ENCODE measurements around the gene FOXP4. TPM values are rescaled to one million over a fixed set of nuclear protein-coding genes. Genes with fewer than 3 reads are reported as not detected.

The FOXP4 gene
- total RNA-seq, 1 experiment from 2014 or later = 32.3 TPM

GRCh38 chr6:41545247-41545702 lies 906 bp upstream of the FOXP4 start:
- ChIA-PET POLR2A (no interaction called here), CTCF (no interaction called here), RAD21 (ENCODE audit: low non-redundant PET in 1 of 2, low total read pairs in 2 of 2, uncharacterized antibody in 2 of 2, unreplicated experiment in 2 of 2) (interaction anchor here in 1 of 2 experiments (0.6 kb wide), 1 partner anchor 79 kb away, joined by 3 read pairs; no protein-coding TSS in a partner anchor)
- Histone ChIP-seq H3K9me2 (ENCODE audit: insufficient read depth) (no peaks in the 10 kb centered on the region), H2AFZ (ENCODE audit: low read depth, low read length, poor library complexity, severe bottlenecking) (no peak overlapping the region), H3K27ac (ENCODE audit: low read depth, low read length) (peak overlapping the region; percentile 77), H3K4me1 (ENCODE audit: control insufficient read depth in 1 of 2, insufficient read depth in 2 of 2, low read length in 2 of 2) (peaks cover 0 to 17% of the 10 kb centered on the region in 2 experiments; a peak in 2 of 4 replicates), H3K9me3 (ENCODE audit: control insufficient read depth in 1 of 2, insufficient read depth in 1 of 2, low read depth in 1 of 2, low read length in 2 of 2) (no peaks in the 10 kb centered on the region), H4K20me1 (ENCODE audit: insufficient read depth) (no peaks in the 10 kb centered on the region), H3K27me3 (ENCODE audit: insufficient read depth, low read length) (no peaks in the 10 kb centered on the region), H3K4me2 (ENCODE audit: low read length) (peak overlapping the region; percentile 83), H3K36me3 (ENCODE audit: control insufficient read depth in 1 of 2, insufficient read depth in 2 of 2, low read length in 2 of 2) (0 out of 4 replicates have a peak, but pooled peaks cover 3% of the 10 kb centered on the region in 2 experiments), H3K79me2 (ENCODE audit: insufficient read depth, low read length) (peaks cover 53% of the 10 kb centered on the region), H3K9ac (ENCODE audit: low read length) (peak overlapping the region; percentile 92), H3K4me3 (replicated peaks in 1 of 2; ENCODE audit: low read depth in 1 of 2, low read length in 2 of 2) (peak overlapping the region; percentile 82 to 93)
- peak; percentile 1; the same call in 1 of the 2 replicates for ATAC-seq
- no TSS peak for BruUV-seq (replicated peaks)
- TF ChIP-seq POLR2A (IDR thresholded peaks at IDR 0.05; ENCODE audit: borderline replicate concordance, extremely low read depth, insufficient read depth, insufficient read length) (no peak), SP1 (IDR thresholded peaks at IDR 0.05; ENCODE audit: low read depth) (no peak), TCF7L2 (IDR thresholded peaks at IDR 0.05; ENCODE audit: borderline replicate concordance, extremely low read depth, insufficient read depth, insufficient read length) (no peak), YY1 (IDR thresholded peaks at IDR 0.05; ENCODE audit: extremely low read depth, insufficient replicate concordance, low read depth, low read length) (no peak), SRF (IDR thresholded peaks at IDR 0.05; ENCODE audit: low read depth) (no peak), SIN3A (IDR thresholded peaks at IDR 0.05; ENCODE audit: low read depth) (no peak), JUND (IDR thresholded peaks at IDR 0.05) (no peak), FOSL1 (IDR thresholded peaks at IDR 0.05; ENCODE audit: low read depth) (no peak), RAD21 (IDR thresholded peaks at IDR 0.05; ENCODE audit: low read depth) (no peak), EZH2 (IDR thresholded peaks at IDR 0.05) (no peak)
- TF ChIP-seq, protein P1, sequence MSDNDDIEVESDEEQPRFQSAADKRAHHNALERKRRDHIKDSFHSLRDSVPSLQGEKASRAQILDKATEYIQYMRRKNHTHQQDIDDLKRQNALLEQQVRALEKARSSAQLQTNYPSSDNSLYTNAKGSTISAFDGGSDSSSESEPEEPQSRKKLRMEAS (IDR thresholded peaks at IDR 0.05) = no peak
- no peak for DNase-seq (ENCODE audit: low read depth, low spot score)
- intact Hi-C loops (cut with micrococcal nuclease) = no loop called here

DNA sequence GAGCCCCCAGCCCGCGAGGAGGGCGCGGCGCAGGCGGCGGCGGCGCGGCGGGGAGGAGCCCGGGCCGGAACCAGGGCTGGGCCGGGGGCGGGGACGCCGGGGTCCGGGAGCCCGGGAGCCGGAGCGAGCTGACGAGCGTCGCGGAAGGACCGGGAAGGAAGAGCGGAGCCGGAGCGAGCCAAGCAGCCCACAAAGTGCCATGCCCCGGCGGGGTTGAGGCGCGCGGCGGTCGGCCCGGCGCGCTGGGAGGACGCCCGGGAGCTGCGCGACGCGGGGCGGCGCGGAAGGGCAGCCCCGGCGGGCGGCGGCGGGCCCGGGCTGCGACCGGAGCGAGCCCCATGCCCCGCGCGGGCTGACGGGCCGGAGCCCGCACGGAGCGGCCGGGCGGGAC lies 289 bp downstream of the FOXP4 start:
- DNase-seq (ENCODE audit: low read depth, low spot score) (no peak), ATAC-seq (peak; percentile 66)
- Histone ChIP-seq H3K27ac (ENCODE audit: low read depth, low read length) (peak overlapping the region; percentile 70; the same call in 1 of the 2 replicates), H4K20me1 (ENCODE audit: insufficient read depth) (no peaks in the 10 kb centered on the region), H3K9ac (ENCODE audit: low read length) (peak overlapping the region; percentile 71), H3K36me3 (ENCODE audit: control insufficient read depth in 1 of 2, insufficient read depth in 2 of 2, low read length in 2 of 2) (0 out of 4 replicates have a peak, but pooled peaks cover 3% of the 10 kb centered on the region in 2 experiments), H3K4me1 (ENCODE audit: control insufficient read depth in 1 of 2, insufficient read depth in 2 of 2, low read length in 2 of 2) (peaks cover 0 to 17% of the 10 kb centered on the region in 2 experiments; a peak in 2 of 4 replicates), H3K27me3 (ENCODE audit: insufficient read depth, low read length) (no peaks in the 10 kb centered on the region), H3K9me2 (ENCODE audit: insufficient read depth) (no peaks in the 10 kb centered on the region), H3K4me2 (ENCODE audit: low read length) (peak overlapping the region; percentile 96), H3K9me3 (ENCODE audit: control insufficient read depth in 1 of 2, insufficient read depth in 1 of 2, low read depth in 1 of 2, low read length in 2 of 2) (no peaks in the 10 kb centered on the region), H2AFZ (ENCODE audit: low read depth, low read length, poor library complexity, severe bottlenecking) (no peak overlapping the region), H3K4me3 (replicated peaks in 1 of 2; ENCODE audit: low read depth in 1 of 2, low read length in 2 of 2) (peak overlapping the region; percentile 81 to 82), H3K79me2 (ENCODE audit: insufficient read depth, low read length) (peaks cover 58% of the 10 kb centered on the region)
- intact Hi-C loops (cut with micrococcal nuclease) = loop anchor here (1.0 kb wide), 1 partner anchor 122 kb away; no protein-coding TSS in a partner anchor
- CTCF ChIA-PET = no interaction called here
- no TSS peak for BruUV-seq (replicated peaks)
- POLR2A ChIA-PET = no interaction called here
- RAD21 ChIA-PET (ENCODE audit: low non-redundant PET in 1 of 2, low total read pairs in 2 of 2, uncharacterized antibody in 2 of 2, unreplicated experiment in 2 of 2) = no interaction called here
- TF ChIP-seq CTCF (IDR thresholded peaks at IDR 0.05 in 2 of 3, conservative IDR thresholded peaks at IDR 0.05 in 1 of 3; ENCODE audit: borderline replicate concordance in 1 of 3, insufficient read depth in 1 of 3, low read depth in 2 of 3, low read length in 2 of 3) (no peak), ELF1 (IDR thresholded peaks at IDR 0.05; ENCODE audit: borderline replicate concordance, low read depth) (no peak), SP1 (IDR thresholded peaks at IDR 0.05; ENCODE audit: low read depth) (no peak), ZFX (IDR thresholded peaks at IDR 0.05) (no peak), ZNF274 (IDR thresholded peaks at IDR 0.05; ENCODE audit: low read depth, low read length) (no peak), SRF (IDR thresholded peaks at IDR 0.05; ENCODE audit: low read depth) (no peak), ZBTB33 (IDR thresholded peaks at IDR 0.05; ENCODE audit: extremely low read depth, insufficient replicate concordance, low read length) (no peak), EGR1 (IDR thresholded peaks at IDR 0.05; ENCODE audit: low read depth) (no peak), POLR2A (IDR thresholded peaks at IDR 0.05; ENCODE audit: borderline replicate concordance, extremely low read depth, insufficient read depth, insufficient read length) (no peak), SIN3A (IDR thresholded peaks at IDR 0.05; ENCODE audit: low read depth) (no peak), FOSL1 (IDR thresholded peaks at IDR 0.05; ENCODE audit: low read depth) (no peak)

Measured in HCT116 (cell line).